ENCODE data around the gene ANKRD2.

DNA sequence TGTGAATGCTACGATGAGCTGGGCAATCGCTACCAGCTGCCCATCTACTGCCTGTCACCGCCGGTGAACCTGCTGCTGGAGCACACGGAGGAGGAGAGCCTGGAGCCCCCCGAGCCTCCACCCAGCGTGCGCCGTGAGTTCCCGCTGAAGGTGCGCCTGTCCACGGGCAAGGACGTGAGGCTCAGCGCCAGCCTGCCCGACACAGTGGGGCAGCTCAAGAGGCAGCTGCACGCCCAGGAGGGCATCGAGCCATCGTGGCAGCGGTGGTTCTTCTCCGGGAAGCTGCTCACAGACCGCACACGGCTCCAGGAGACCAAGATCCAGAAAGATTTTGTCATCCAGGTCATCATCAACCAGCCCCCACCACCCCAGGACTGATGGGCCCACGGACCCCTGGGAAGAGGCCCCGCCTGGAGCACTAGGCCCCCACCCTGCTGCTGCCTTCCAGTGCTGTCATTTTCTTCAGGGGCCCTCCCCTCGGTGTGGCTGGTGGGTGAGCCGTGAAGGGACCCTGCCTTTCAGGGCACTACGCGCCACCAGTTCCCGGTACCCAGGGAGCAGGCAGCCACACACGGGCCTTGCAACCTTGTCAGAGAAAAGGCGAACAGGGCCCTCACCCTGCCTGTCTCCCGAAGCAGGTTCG, 2.3 kb upstream of the ANKRD2 start:
- TF ChIP-seq POLR2A (IDR thresholded peaks at IDR 0.05; ENCODE audit: low read depth, low read length) = no peak
- no peak for TF ChIP-seq POLR2AphosphoS5 (IDR thresholded peaks at IDR 0.05; ENCODE audit: low read depth, low read length)
